GM12878 (cell line): ENCODE data around the gene SARDH. TPM values are rescaled to one million over a fixed set of nuclear protein-coding genes. Genes with fewer than 3 reads are reported as not detected.

Experiments
- ATAC-seq: fragments of 200-7000 bp; cut with Tn5 transposase; 3 replicates; pipeline ENCODE4 v1.9.1; 2020; ENCODE audit warnings: mild to moderate bottlenecking, moderate library complexity
- BruUV-seq: library from RNA; stranded (reverse); fragments of 400-500 nt; replicated peaks from 2 replicates; lab custom pipeline; 2021; lab: Mats Ljungman, UMichigan
- CTCF ChIA-PET: fragments of 300-600 bp; sonication (Branson Sonifier 250); formaldehyde crosslinking; extraction: SDS; loops from one replicate; lab custom pipeline; 2021; ENCODE audit warnings: inconsistent platforms; lab: Yijun Ruan, JAX
- POLR2A ChIA-PET: fragments of 350-600 bp; formaldehyde crosslinking; extraction: SDS; loops from one replicate; lab custom pipeline; 2021; ENCODE audit warnings: inconsistent platforms; lab: Charles Lee
- RAD21 ChIA-PET: fragments of 300-600 bp; sonication (Branson Sonifier 250); formaldehyde crosslinking; loops from one replicate; lab custom pipeline; 2023; ENCODE audit warnings: antibody characterized with exemption; ENCODE audit not compliant: unreplicated experiment; lab: Charles Lee
- SMC1A ChIA-PET: fragments of 300-600 bp; sonication (Branson Sonifier 250); formaldehyde crosslinking; loops from one replicate; lab custom pipeline; 2023; ENCODE audit not compliant: unreplicated experiment, uncharacterized antibody; lab: Charles Lee
- DNase-seq: peaks from one replicate; pipeline ENCODE4 v3.0.0-alpha.2; 2011; ENCODE audit warnings: low read depth, low spot score
- FAIRE-seq: peaks from 3 replicates; lab custom pipeline; 2011; peaks lifted over from hg19 to GRCh38; lab: Jason Lieb, UNC
- H2AFZ ChIP-seq: 2 replicates; pipeline ENCODE4 v1.6.0; 2011; ENCODE audit warnings: low read depth, low read length, control low read depth; ENCODE audit not compliant: control insufficient read depth
- H3K27ac ChIP-seq: 2 replicates; pipeline ENCODE4 v1.5.1; 2011; ENCODE audit warnings: control low read depth; ENCODE audit not compliant: control insufficient read depth, insufficient read depth
- H3K27me3 ChIP-seq, 2 experiments: replicated peaks in 1 of 2; 2 replicates each; pipeline versions ENCODE4 v1.6.0 to v1.6.1; 2011; ENCODE audit warnings: low read length in 1 of 2; ENCODE audit not compliant: control insufficient read depth in 2 of 2, insufficient read depth in 2 of 2
- H3K36me3 ChIP-seq, 2 experiments: 2 replicates each; pipeline ENCODE4 v1.5.1; 2011; ENCODE audit warnings: low read length in 1 of 2; ENCODE audit not compliant: control insufficient read depth in 2 of 2, insufficient read depth in 2 of 2
- H3K4me1 ChIP-seq: 2 replicates; pipeline ENCODE4 v1.6.1; 2011; ENCODE audit warnings: mild to moderate bottlenecking, low read length, moderate library complexity, mixed read lengths; ENCODE audit not compliant: control insufficient read depth, insufficient read depth
- H3K4me2 ChIP-seq: 2 replicates; pipeline ENCODE4 v1.6.0; 2011; ENCODE audit warnings: control low read depth; ENCODE audit not compliant: control insufficient read depth, insufficient read depth
- H3K4me3 ChIP-seq: fragments of 200-600 bp; sonication (generic); 2 replicates; pipeline ENCODE4 v1.5.1; 2016
- H3K79me2 ChIP-seq: 2 replicates; pipeline ENCODE4 v1.6.0; 2011; ENCODE audit warnings: low read length; ENCODE audit not compliant: control insufficient read depth, insufficient read depth
- H3K9ac ChIP-seq: 2 replicates; pipeline ENCODE4 v1.8.0; 2011; ENCODE audit warnings: low read length, control low read depth, mixed read lengths; ENCODE audit not compliant: control insufficient read depth, insufficient read depth
- H3K9me3 ChIP-seq: replicated peaks from 3 replicates; pipeline ENCODE4 v1.5.1; 2011; ENCODE audit warnings: mild to moderate bottlenecking, low read length; ENCODE audit not compliant: control insufficient read depth, insufficient read depth
- H4K20me1 ChIP-seq: 2 replicates; pipeline ENCODE4 v1.6.0; 2011; ENCODE audit not compliant: control insufficient read depth, insufficient read depth
- BRCA1 ChIP-seq: IDR thresholded peaks from 2 replicates; pipeline ENCODE4 v1.6.1; 2011; ENCODE audit warnings: low read depth, low read length, improper control_type of control experiment
- SMAD1 ChIP-seq: fragments of 450-650 bp; IDR thresholded peaks from 2 replicates; pipeline ENCODE4 v1.6.1; 2018; ENCODE audit warnings: mild to moderate bottlenecking, low read depth; ENCODE audit not compliant: partially characterized antibody
- TARDBP ChIP-seq: IDR thresholded peaks from 2 replicates; pipeline ENCODE4 v1.6.1; 2016; ENCODE audit warnings: borderline replicate concordance
- WGBS: methylation state at CpG from one replicate; pipeline ENCODE4 v1.1.6; 2016; ENCODE audit warnings: low lambda C conversion rate; ENCODE audit not compliant: insufficient replicate concordance, insufficient coverage; ENCODE audit errors: missing lambda C conversion rate; 5-methylcytosine and 5-hydroxymethylcytosine counted together
- in situ Hi-C: fragments of 300-500 bp; cut with MboI; formaldehyde crosslinking; loops from 9 replicates; pipeline ENCODE4 v1.14.3; 2018; ENCODE audit warnings: mixed read lengths
- intact Hi-C: fragments of 100-400 bp; cut with micrococcal nuclease; formaldehyde crosslinking; loops from one replicate; pipeline ENCODE4 v1.14.2; 2022; ENCODE audit not compliant: unreplicated experiment
- polyA plus RNA-seq, 11 experiments: library from polyadenylated mRNA; depleted of rRNA in 4 of 11; unstranded in 6 of 11; stranded (reverse) in 5 of 11; fragments of >200 nt; fragmentation: Nextera tagmentation in 4 of 11; fragmentation: Illumina TruSeq in 1 of 11; extraction: Ambion mirVana in 4 of 11; extraction: Trizol in 1 of 11; gene quantifications; 1 replicate in 1 of 11; 2 replicates in 10 of 11; pipeline versions ENCODE4 v1.2.1 to v1.2.3, GENCODE V29; 2011 to 2016; ENCODE audit warnings: inconsistent platforms in 2 of 11, missing spikeins in 2 of 11, low read depth in 1 of 11
- total RNA-seq, 4 experiments: library from RNA; depleted of rRNA in 3 of 4; stranded (reverse); fragments of >200 nt in 3 of 4; fragmentation: Illumina TruSeq in 1 of 4; extraction: Trizol in 1 of 4; gene quantifications; 2 replicates each; pipeline versions ENCODE4 v1.2.1 to v1.2.3, GENCODE V29; 2013 to 2021

SARDH gene
- total and polyA plus RNA-seq, 10 of the 15 experiments (the other 5 are each of a cell fraction or from before 2014, with no cell fraction given) = 0.03 to 0.15 (median 0.10) TPM; not detected in 6

DNA sequence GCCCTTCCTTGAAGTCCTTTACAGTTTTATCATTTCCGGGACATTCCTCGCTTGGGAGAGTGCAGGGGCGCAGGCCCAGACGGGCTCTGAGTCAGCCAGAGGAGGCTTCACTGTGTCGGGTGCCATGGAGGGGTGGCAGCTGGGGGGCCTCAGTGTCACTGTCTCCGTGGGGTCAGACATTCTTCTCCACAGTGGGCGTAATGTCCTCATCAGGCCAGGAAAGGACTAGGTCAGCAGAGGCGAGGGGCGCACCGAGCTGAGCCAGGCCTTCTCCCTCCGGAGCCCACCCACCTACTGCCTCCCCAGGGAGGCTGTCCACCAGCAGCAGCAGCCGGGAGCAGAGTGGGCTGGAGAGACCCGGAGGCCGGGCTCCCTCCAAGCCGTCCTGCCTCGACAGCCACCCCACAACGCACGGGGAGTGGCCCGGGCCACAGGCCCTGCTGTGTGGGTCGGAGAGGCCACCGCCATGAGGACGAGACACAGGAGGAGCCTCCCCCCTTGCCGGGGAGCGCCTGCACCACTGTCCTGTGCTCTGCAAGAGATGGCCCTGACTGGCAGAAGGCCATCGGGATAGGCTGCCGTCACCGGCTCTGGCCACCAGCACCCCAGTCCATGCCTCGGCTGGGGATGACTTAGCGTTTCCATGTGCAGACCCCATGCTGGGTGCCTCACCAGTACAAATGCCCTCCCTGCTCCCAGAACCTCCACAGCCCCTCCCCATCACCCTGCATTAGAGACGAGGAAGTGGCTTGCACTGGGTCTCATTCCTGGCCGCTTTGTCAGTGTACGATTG is 26.5 kb downstream of the SARDH start:
- intact Hi-C loops (no loop called here), in situ Hi-C loops (no loop called here)
- Histone ChIP-seq H3K36me3 (no peaks in the 10 kb centered on the region), H3K4me1 (peaks cover 4% of the 10 kb centered on the region), H3K9ac (no peak overlapping the region), H3K27me3 (peaks cover 0 to 1% of the 10 kb centered on the region in 2 experiments; a peak in 3 of 4 replicates), H3K27ac (no peak overlapping the region), H4K20me1 (no peaks in the 10 kb centered on the region), H3K4me3 (no peak overlapping the region), H3K4me2 (no peak overlapping the region), H2AFZ (no peak overlapping the region), H3K79me2 (no peaks in the 10 kb centered on the region), H3K9me3 (no peaks in the 10 kb centered on the region)
- ATAC-seq (no peak), FAIRE-seq (no peak), DNase-seq (no peak)
- 42% methylated on average over 32 of the region's 32 CpGs for WGBS
- ChIA-PET CTCF (no interaction called here), POLR2A (no interaction called here), RAD21 (no interaction called here), SMC1A (no interaction called here)
- no peak for TF ChIP-seq SMAD1
- no TSS peak for BruUV-seq

DNA sequence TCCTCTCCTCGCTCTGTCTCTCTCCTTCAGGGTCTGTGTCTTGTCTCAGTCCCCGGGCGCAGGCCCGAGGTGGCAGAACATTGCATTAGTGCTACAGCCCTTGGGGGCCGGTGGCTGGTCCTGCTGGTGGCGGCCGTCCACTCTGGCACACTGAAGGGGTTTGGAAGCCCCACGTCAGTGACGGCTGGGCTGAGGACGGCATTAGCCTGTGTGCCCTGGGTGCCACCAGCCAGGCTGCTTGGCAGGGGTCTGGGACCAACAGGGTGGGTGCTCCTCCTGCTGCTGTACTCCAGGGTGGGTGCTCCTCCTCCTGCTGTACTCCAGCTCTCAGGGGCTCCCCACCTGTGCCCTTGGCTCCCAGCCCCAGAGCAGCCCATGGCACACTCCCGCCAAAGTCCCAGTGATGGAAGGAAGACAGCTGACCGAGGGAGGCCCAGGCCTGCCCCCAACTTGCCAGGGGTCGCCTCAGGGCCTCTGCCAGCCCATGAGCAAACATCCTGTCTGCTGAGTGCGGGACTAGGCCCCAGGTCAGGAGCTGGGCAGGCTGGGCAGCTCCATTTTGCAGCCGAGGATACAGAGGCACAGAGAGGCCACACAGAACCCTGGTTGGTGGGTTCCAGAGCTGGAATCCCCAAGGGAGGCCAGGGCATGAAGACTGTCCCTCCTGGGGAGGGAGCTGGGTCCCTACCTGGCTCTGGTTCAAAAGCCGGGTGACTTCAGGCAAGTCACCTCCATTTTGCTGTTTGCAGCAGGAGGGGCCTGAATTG is 27.3 kb downstream of the SARDH start:
- no peak overlapping the region for H3K27ac ChIP-seq
- no peak for DNase-seq
- ChIA-PET POLR2A (no interaction called here), CTCF (no interaction called here), SMC1A (no interaction called here), RAD21 (no interaction called here)
- H2AFZ ChIP-seq = no peak overlapping the region
- no TSS peak for BruUV-seq
- no peaks in the 10 kb centered on the region for H3K36me3 ChIP-seq
- intact Hi-C loops = no loop called here
- no peak for FAIRE-seq
- ATAC-seq = no peak
- WGBS = 37% methylated on average over 16 of the region's 16 CpGs
- H3K4me2 ChIP-seq = no peak overlapping the region
- no peaks in the 10 kb centered on the region for H3K9me3 ChIP-seq
- no peaks in the 10 kb centered on the region for H4K20me1 ChIP-seq
- H3K9ac ChIP-seq = no peak overlapping the region
- peaks cover 4% of the 10 kb centered on the region for H3K4me1 ChIP-seq
- H3K27me3 ChIP-seq = peaks cover 0 to 3% of the 10 kb centered on the region in 2 experiments; a peak in 3 of 4 replicates
- TF ChIP-seq TARDBP (no peak), BRCA1 (no peak)
- H3K79me2 ChIP-seq = no peaks in the 10 kb centered on the region
- no peak overlapping the region for H3K4me3 ChIP-seq
- in situ Hi-C loops = no loop called here
